ENCODE measurements around the gene RALGPS2.

The RALGPS2 gene

DNA sequence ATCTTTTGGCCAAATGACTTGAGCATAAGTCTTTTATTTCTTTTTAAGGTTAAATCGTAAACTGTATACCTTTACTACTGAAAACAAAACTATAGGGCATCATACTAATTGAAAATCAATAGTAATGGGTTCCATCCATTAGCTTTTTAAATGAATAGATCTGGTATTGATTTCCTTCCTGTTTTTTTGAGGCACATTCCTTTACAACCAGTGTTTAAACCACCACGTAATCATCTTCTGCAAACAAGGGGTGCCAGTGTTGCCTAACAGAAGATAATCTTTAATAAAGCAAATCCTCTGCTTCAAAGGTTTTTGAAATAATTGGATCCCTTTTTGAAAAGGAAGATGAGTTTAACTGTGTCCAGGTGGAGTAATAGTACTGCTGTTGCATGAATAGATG is 194.5 kb downstream of the RALGPS2 start:
- DNase-seq (ENCODE audit: low spot score), result no peak

DNA sequence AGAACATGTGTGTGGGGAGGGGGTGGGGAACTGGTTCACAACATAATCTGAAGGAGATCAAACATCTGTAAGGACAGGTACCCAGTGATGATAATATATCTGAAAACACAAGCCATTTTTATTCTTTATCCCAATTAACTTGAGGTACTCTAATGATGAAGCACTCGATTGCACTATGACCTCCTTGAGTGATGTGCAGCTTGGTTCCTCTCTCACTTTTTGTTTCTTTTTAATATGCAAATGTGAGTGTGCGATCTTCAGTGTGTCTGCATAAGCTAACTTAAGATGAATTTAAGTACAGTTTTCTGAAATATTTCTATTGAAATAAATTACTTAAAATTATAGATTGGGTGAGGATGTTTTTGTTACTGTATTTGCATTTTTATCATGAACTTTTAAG is 196.5 kb downstream of the RALGPS2 start:
- DNase-seq (ENCODE audit: low spot score), result no peak

DNA sequence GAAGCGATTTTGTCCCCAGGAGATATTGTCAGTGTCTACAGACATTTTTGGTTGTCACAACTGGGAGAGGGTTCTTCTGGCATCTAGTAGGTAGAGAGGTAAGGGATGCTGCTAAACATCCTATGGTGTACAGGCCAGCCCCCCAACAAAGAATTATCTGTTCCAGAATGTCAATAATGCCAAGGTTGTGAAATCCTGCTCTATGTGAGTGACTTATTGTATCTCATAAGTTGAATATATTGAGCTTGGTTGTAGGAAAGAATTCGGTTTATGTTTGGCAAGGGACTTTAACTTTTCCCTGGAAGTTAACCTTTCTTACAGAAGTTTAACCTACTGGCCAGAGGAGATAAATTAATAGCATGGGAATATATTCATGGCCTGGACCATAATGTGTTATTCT is 198.5 kb downstream of the RALGPS2 start:
- no peak for DNase-seq (ENCODE audit: low spot score)

DNA sequence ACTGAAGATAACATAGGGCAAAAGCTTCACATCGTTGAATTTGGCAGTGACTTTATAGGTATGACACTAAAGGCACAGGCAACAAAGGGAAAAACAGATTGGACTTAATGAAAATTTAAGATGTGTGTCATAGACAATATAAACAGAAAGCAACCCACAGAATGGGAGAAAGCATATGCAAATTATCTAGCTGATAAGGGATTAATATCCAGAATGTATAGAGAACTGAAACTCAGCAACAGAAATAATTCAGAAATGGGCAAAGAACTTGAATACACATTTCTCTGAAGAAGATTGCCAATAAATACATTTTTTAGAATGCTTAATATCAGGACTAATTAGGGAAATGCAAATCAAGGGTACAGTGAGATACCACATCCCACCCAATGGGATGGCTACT is 201.0 kb downstream of the RALGPS2 start:
- no peak for DNase-seq (ENCODE audit: low spot score)

DNA sequence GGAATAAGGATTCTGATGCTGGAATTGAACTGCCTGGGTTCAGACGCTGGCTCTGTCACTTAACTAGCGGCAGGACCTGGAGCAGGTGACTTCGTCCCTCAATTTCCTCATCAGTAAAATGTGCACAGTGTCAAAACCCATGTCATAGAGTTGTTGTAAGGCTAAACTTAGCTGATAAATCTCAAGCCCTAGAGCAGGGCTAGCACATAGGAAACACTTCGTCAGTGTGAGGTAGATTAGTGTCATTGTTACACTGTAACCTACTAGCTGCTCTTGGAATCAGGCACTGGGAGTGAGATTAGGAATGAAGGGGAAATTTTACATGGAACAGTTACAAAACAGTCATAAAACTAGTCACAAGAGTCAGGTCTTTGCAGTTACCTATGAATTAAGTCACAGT is 202.0 kb downstream of the RALGPS2 start:
- no peak for DNase-seq (ENCODE audit: low spot score)

DNA sequence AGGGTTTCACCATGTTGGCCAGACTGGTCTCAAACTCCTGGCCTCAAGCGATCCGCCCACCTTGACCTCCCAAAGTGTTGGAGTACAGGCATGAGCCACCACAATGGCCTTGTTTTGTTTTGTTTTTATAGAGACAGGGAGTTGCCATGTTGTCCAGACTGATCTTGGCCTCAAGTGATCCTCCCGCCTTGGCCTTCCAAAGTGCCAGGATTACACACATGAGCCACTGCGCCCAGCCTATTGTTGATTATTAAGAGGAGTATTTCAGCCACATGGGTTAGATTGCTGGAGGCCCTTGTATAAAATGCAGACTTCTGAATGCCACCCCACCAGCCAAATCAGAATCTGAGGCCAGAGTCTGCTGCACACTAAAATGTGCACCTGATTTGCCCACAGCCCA is 203.0 kb downstream of the RALGPS2 start:
- no peak for DNase-seq (ENCODE audit: low spot score)

DNA sequence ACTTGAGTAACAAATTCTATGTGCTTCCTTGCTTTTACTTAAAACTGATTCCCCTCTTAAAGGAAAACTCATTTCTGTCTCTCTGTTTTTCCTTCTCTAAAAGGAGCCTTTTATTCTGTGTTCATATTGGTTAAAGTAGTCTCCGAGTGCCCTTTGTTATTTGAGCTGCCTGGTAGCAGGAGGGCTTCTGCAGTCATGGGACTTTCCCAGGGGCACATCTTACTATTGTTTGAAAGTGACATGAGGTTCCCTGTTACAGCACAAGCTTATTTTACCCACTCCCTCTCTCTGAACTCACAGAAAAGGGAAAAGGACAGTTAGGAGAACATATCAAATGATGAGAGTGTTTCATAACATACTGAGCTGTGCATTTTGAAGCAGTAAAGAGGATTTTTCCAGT is 203.9 kb downstream of the RALGPS2 start:
- DNase-seq (ENCODE audit: low spot score), result no peak

DNA sequence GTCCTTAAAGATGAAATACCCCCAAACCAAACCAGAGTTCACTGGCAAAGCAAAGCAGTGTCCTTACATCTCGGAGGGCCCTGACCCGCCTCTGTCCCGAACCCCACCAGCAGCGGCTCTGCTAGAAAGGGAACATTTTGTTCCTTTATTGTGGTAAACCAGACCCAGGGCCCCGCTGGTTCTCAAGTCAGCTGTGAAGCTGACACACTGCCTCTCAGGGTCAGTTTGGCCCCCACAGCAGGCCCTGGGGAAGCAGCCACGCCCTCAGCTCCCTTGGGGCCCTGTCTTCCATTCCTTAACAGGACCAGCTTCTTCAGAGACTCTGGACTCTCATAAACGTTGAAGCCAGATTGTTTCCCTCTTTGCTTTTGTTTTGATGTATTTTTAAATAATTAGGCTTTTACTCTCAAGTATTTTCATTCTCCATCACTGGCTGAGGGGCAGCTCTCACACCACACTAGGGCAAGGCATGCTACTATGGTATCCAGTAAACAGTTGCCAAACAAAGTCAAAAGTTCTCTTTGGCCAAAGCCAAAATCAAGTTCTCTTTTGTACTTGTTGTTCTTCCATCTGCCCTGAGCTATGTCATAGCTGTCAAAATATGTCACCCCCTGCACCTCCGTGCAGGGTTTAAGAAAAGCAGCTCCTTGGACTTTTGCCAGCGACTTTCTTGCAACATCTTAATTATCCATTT is 207.0 kb downstream of the RALGPS2 start:
- peak; percentile 61 for DNase-seq (ENCODE audit: low spot score)

DNA sequence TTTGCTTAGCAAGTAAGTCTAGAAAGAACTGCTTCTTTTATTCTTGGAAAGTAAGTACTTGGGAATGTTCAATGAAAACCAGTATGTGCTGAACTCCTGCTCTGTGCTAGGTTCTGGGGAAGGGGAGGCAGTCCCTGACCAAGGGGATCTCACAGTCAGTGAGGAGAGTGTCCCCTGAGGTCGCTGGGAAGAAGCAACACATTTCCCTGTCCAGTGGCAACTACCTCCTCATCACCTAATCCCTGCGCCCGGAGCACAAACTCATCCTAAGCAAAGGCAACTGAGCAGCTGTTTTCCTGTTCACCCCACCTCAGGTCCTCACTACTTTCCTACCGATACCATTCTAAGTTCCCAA is 207.5 kb downstream of the RALGPS2 start:
- DNase-seq (ENCODE audit: low spot score), result no peak

DNA sequence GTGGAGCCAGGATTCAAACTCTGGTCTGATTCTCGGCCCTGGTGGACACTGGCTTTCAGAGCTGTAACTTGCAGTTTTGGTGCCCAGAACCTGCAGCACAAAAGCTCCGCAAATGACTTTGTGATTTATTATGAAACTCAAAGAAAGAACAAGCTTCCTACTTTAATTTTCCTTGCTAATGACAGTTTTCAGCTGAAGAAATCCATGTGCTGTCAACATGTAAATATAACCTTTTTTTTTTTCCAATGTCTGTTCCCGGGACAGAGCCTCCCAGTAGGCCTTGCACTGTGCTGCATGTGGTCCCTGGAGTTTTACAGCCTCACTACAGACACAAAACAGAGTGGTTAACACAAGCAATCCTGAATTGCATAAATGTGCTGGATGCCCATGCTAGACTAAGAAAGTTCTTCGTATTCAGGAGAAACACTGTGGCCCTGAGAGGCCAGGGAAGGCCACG is 208.1 kb downstream of the RALGPS2 start:
- no peak for DNase-seq (ENCODE audit: low spot score)

- DNase-seq (ENCODE audit: low spot score), result no peak
Measured at GRCh38 chr1:178933709-178934490, 208.9 kb downstream of the RALGPS2 start.

- no peak for DNase-seq (ENCODE audit: low spot score)
Measured at GRCh38 chr1:178934546-178934945, 209.5 kb downstream of the RALGPS2 start.

DNA sequence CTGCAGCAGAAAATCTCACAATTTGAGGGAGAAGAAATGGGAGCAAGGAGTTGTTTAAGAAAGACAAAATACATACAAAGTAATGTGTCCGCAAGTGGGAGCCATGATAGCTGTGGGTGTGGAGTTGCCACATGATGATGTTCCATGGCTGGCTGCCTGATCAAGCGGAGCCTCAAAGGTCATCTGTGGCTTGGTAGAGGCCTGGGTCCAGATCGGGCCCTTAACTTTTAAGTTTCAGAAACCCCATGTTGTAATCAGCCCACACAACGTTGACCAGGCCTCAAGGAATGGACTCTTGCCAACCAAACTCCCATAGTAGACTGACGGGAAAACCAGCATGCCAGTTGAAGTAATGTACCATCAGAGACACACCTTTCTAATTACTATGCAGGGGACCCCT is 210.6 kb downstream of the RALGPS2 start:
- no peak for DNase-seq (ENCODE audit: low spot score)

GRCh38 chr1:178937695-178938094 is 212.7 kb downstream of the RALGPS2 start:
- no peak for DNase-seq (ENCODE audit: low spot score)

DNA sequence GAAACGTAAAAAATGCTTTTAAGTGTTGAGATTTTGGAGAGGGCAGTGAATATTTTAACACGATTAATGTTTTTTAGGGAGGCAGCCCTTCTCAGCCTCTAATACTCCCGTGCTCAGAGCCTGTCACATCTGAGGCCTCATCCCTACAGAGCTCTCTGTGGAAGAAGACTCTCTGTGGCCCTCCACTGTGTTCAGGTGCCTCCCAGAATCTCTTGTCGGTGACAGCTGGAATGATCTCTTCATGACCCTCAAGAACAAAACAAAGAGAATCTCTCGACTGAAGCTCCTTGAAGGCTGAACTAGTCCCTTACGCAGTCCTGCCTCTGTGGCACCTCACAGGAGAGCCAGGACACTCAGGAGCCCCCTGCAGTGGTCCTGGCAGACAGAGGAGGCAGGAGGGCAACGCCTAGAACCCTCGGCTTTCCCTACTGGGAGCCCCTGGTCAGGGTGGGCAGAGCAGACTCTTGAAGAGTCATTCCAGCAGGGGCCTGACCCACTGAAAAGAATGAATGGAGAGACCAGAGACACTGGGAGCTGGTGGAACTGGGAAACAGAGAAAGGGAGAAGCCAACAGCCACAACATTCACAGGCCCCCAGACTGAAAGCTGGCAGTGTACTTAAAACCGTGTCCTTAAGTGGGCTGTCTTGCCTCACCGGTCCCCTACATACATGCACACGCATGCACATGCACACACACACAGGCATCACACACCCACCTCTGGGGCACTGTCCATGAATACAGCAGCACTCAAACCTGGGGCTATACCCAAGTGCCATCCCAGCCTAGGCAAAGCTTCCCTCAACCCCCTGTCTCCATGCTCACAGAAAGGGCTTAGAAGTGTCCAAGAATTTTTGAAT is 213.3 kb downstream of the RALGPS2 start:
- no peak for DNase-seq (ENCODE audit: low spot score)

- peak; percentile 82 for DNase-seq (ENCODE audit: low spot score)
Measured at GRCh38 chr1:178938959-178939317, 213.9 kb downstream of the RALGPS2 start.

DNA sequence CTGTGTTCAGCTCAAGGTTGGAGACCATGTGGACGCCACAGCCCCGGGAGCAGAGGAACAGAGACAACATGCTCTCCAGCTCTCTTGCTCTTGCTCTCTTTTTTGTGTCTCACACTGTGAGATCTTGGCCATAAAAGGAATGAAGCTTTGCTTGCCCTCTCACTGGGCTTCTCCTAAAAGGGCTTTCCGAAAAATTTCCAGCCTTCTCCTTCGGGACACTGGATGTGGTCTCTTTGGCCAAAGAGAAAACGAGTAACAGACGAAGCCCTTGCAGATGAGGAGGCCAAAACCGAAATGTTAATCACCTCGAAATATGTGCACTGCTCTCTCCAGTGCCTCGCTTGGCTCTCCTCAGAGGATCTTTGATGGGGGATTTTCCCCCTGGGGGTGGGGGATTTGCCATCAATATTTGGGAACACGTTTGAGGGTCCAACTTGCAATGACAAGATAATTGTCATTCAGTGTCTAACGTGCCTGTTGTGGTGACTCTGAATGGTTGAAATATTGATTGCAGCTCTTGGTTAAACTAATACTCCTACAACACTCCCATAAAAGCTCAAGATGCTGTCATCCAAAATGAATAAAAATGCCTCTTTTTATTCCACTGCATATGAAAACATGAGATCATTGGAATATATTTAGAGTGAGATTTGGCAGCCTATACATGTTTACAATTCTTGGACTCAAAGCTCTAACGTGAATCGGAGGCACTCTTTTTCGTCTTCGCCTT is 214.5 kb downstream of the RALGPS2 start:
- DNase-seq (ENCODE audit: low spot score), result peak; percentile 50

GRCh38 chr1:178940068-178940765 is 215.2 kb downstream of the RALGPS2 start:
- DNase-seq (ENCODE audit: low spot score), result peak; percentile 71

- no peak for DNase-seq (ENCODE audit: low spot score)
Measured at GRCh38 chr1:178941261-178941689, 216.2 kb downstream of the RALGPS2 start.

GRCh38 chr1:178941849-178942248 is 216.8 kb downstream of the RALGPS2 start:
- DNase-seq (ENCODE audit: low spot score), result no peak
